ENCODE measurements around the gene PHF5A. TPM values are rescaled to one million over a fixed set of nuclear protein-coding genes. Genes with fewer than 3 reads are reported as not detected.

The PHF5A gene
- total RNA-seq = 43.0 and 45.9 TPM in 2 replicates

DNA sequence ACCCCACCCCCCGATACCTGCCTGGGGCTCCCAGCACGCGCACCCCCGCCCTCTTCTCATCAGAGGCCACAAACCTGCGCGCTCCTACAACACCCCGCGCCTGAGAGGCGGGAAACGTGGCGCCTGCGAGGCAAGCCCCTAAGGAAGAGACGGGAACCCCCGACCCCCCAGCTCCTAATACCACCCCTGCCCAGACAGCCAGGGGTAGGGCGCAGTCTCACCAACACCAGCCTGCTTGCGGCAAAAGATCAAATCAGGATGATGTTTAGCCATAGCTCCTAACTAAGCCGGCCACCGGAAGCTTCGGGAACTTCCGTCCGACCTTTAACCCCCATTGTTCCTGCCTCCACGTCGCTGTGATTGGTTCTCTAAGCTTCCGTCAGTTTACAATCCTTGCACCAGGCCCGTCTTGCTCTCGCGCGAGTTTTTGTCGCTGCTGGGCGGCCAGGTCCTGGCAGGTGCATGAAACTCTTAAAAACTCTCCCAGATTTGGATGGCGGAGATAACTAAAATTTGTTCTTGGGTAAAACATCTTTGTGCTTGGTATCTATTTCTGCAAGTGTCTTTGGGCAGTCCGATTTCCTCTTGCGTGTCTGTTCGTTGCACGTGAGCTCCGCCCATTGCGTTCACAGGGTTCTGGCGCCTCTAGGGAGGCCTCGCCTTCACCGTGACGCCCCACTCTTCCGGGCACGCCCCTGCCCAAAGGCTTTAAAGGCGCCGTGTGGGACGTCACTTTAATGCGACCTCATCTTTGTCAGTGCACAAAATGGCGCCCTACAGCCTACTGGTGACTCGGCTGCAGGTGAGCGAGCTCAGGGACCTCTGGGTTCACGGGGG is at the start of gene PHF5A, which contains the start of gene ACO2:
Gene PHF5A (minus strand): TSS at position 312 of the 837 bp plus-strand sequence. CDS start 39 bp downstream, at position 273.
Gene ACO2 (plus strand): TSS at position 737 of the 837 bp plus-strand sequence. CDS start 30 bp downstream, at position 767.

GRCh38 chr22:41446639-41447434 is 21.7 kb downstream of the PHF5A start, which contains the start of gene TOB2:
Gene TOB2 (minus strand): TSS chr22:41446801. CDS start chr22:41437345, 9,456 bp downstream.

Other genes starting within 250 kb of the PHF5A start
- 0.37 and 0.59 TPM in 2 replicates for gene CHADL, start 227.8 kb downstream of the PHF5A start, total RNA-seq
- 53.6 and 93.2 TPM in 2 replicates for gene RANGAP1, start 182.5 kb downstream of the PHF5A start, total RNA-seq
- 27.2 and 37.7 TPM in 2 replicates for gene ZC3H7B, start 167.2 kb downstream of the PHF5A start, total RNA-seq
- 3.7 and 4.4 TPM in 2 replicates for gene TEF, start 86.8 kb downstream of the PHF5A start, total RNA-seq
- 28.7 and 35.8 TPM in 2 replicates for gene TOB2, start 21.9 kb downstream of the PHF5A start, total RNA-seq
- gene ACO2, start 425 bp upstream of the PHF5A start, total RNA-seq = 69.4 and 82.9 TPM in 2 replicates
- 22.4 and 24.2 TPM in 2 replicates for gene POLR3H, start 75.8 kb upstream of the PHF5A start, total RNA-seq
- gene CSDC2, start 92.3 kb upstream of the PHF5A start, total RNA-seq = 0.20 TPM in 1 of 2 replicates, not detected in the other
- 15.8 and 22.0 TPM in 2 replicates for gene PMM1, start 121.1 kb upstream of the PHF5A start, total RNA-seq
- gene DESI1, start 152.4 kb upstream of the PHF5A start, total RNA-seq = 24.3 and 29.7 TPM in 2 replicates
- gene XRCC6, start 152.6 kb upstream of the PHF5A start, total RNA-seq = 272 and 337 TPM in 2 replicates
- 94.8 and 105 TPM in 2 replicates for gene SNU13, start 220.2 kb upstream of the PHF5A start, total RNA-seq
- 0.37 and 3.1 TPM in 2 replicates for gene MEI1, start 230.8 kb upstream of the PHF5A start, total RNA-seq

Data from subcutaneous preadipocyte (primary cell).